Inferior parietal cortex (tissue), 1 donor: ENCODE results near the gene PCAT7.
"Not testable (repeated sequence)": the region's sequence is repeated elsewhere in the genome, so short reads cannot be mapped to it uniquely, and the experiment has no call there.

Source experiments
- DNase-seq: peaks from one replicate; pipeline ENCODE4 v3.0.0-alpha.2; 2016; ENCODE audit errors: extremely low spot score

The PCAT7 gene

GRCh38 chr9:94563548-94563947 is 8.7 kb downstream of the PCAT7 start:
- no peak for DNase-seq

GRCh38 chr9:94564279-94564678 is 9.4 kb downstream of the PCAT7 start:
- not testable (repeated sequence) for DNase-seq

- no peak for DNase-seq
Observed at GRCh38 chr9:94566550-94566949, 11.7 kb downstream of the PCAT7 start.

GRCh38 chr9:94567271-94567670 is 12.4 kb downstream of the PCAT7 start:
- DNase-seq, result no peak

- no peak for DNase-seq
Observed at GRCh38 chr9:94568250-94568889, 13.5 kb downstream of the PCAT7 start.

- DNase-seq, result no peak
Observed at GRCh38 chr9:94568972-94569712, 14.3 kb downstream of the PCAT7 start.

- DNase-seq, result no peak
Observed at GRCh38 chr9:94576131-94576530, 21.2 kb downstream of the PCAT7 start.

- DNase-seq, result no peak
Observed at GRCh38 chr9:94577036-94577435, 22.2 kb downstream of the PCAT7 start.

GRCh38 chr9:94577571-94577970 is 22.7 kb downstream of the PCAT7 start:
- no peak for DNase-seq

GRCh38 chr9:94581728-94582127 is 26.8 kb downstream of the PCAT7 start:
- DNase-seq, result no peak

- no peak for DNase-seq
Observed at GRCh38 chr9:94584555-94584954, 29.7 kb downstream of the PCAT7 start.

- no peak for DNase-seq
Observed at GRCh38 chr9:94586316-94586715, 31.4 kb downstream of the PCAT7 start.

- DNase-seq, result no peak
Observed at GRCh38 chr9:94586814-94587213, 31.9 kb downstream of the PCAT7 start.

- no peak for DNase-seq
Observed at GRCh38 chr9:94588681-94589080, 33.8 kb downstream of the PCAT7 start.

GRCh38 chr9:94591046-94591545 is 36.2 kb downstream of the PCAT7 start:
- not testable (repeated sequence) for DNase-seq

- DNase-seq, result no peak
Observed at GRCh38 chr9:94591876-94592275, 37.0 kb downstream of the PCAT7 start.

GRCh38 chr9:94592683-94593082 is 37.8 kb downstream of the PCAT7 start:
- not testable (repeated sequence) for DNase-seq

- DNase-seq, result no peak
Observed at GRCh38 chr9:94593459-94594345, 38.8 kb downstream of the PCAT7 start, which contains the start of gene FBP2. TSS of gene FBP2 (minus strand) at chr9:94593824. CDS start at chr9:94593726, 98 bp downstream.

- no peak for DNase-seq
Observed at GRCh38 chr9:94599102-94599501, 44.2 kb downstream of the PCAT7 start.

GRCh38 chr9:94600258-94600657 is 45.4 kb downstream of the PCAT7 start:
- DNase-seq, result no peak

- no peak for DNase-seq
Observed at GRCh38 chr9:94600715-94601114, 45.8 kb downstream of the PCAT7 start.

GRCh38 chr9:94602666-94603065 is 47.8 kb downstream of the PCAT7 start:
- no peak for DNase-seq
